Neuronal stem cell (in vitro differentiated cells): ENCODE measurements around the gene MAPK10.

Experiments used
- DNase-seq: peaks from one replicate; pipeline ENCODE4 v3.0.0-alpha.2; 2013; ENCODE audit warnings: low spot score
- H2AFZ ChIP-seq: one replicate; pipeline ENCODE4 v1.6.1; 2013; ENCODE audit warnings: mild to moderate bottlenecking, low read length, inconsistent platforms
- H2AK5ac ChIP-seq: 2 replicates; pipeline ENCODE4 v1.6.1; 2013; ENCODE audit warnings: low read depth, mild to moderate bottlenecking, inconsistent platforms, low read length, moderate library complexity, mixed read lengths
- H2BK120ac ChIP-seq: 2 replicates; pipeline ENCODE4 v1.6.1; 2013; ENCODE audit warnings: low read depth, mild to moderate bottlenecking, inconsistent platforms, low read length, moderate library complexity, mixed read lengths
- H2BK12ac ChIP-seq: one replicate; pipeline ENCODE4 v1.6.1; 2013; ENCODE audit warnings: low read length, inconsistent platforms
- H2BK15ac ChIP-seq: 2 replicates; pipeline ENCODE4 v1.6.1; 2013; ENCODE audit warnings: mild to moderate bottlenecking, low read length, inconsistent platforms, mixed read lengths
- H2BK5ac ChIP-seq: one replicate; pipeline ENCODE4 v1.6.1; 2013; ENCODE audit warnings: inconsistent platforms, mild to moderate bottlenecking, low read length, moderate library complexity
- H3K14ac ChIP-seq: one replicate; pipeline ENCODE4 v1.6.1; 2013; ENCODE audit warnings: low read length, inconsistent platforms
- H3K18ac ChIP-seq: 2 replicates; pipeline ENCODE4 v1.6.1; 2013; ENCODE audit warnings: low read length, inconsistent platforms
- H3K23ac ChIP-seq: 2 replicates; pipeline ENCODE4 v1.6.1; 2013; ENCODE audit warnings: low read depth, mild to moderate bottlenecking, mixed read lengths, low read length, inconsistent platforms; ENCODE audit not compliant: poor library complexity
- H3K27ac ChIP-seq: replicated peaks from 3 replicates; pipeline ENCODE4 v1.5.1; 2013; ENCODE audit warnings: low read length, inconsistent platforms
- H3K27me3 ChIP-seq, 3 experiments: 2 replicates each; pipeline ENCODE4 v1.6.1; 2013; ENCODE audit warnings: low read length in 3 of 3, mild to moderate bottlenecking in 2 of 3, inconsistent platforms in 1 of 3, low read depth in 1 of 3, mixed read lengths in 1 of 3, moderate library complexity in 1 of 3; ENCODE audit not compliant: control insufficient read depth in 3 of 3, insufficient read depth in 3 of 3
- H3K36me3 ChIP-seq, 2 donors: replicated peaks in 1 of 2; 2 replicates each; pipeline ENCODE4 v1.6.1; 2013; ENCODE audit warnings: low read length in 2 of 2; ENCODE audit not compliant: control insufficient read depth in 2 of 2, insufficient read depth in 2 of 2
- H3K4ac ChIP-seq: 2 replicates; pipeline ENCODE4 v1.6.1; 2013; ENCODE audit warnings: inconsistent platforms, mild to moderate bottlenecking, low read length, moderate library complexity
- H3K4me1 ChIP-seq, 2 donors: 1 replicate in 1 of 2; 2 replicates in 1 of 2; pipeline ENCODE4 v1.6.1; 2013; ENCODE audit warnings: low read length in 2 of 2, low read depth in 1 of 2; ENCODE audit not compliant: control insufficient read depth in 2 of 2, insufficient read depth in 1 of 2
- H3K4me2 ChIP-seq: one replicate; pipeline ENCODE4 v1.6.1; 2013; ENCODE audit warnings: mild to moderate bottlenecking, low read length, inconsistent platforms; ENCODE audit not compliant: insufficient read depth, poor library complexity, severe bottlenecking
- H3K4me3 ChIP-seq, 2 donors: 2 replicates each; pipeline ENCODE4 v1.5.1; 2013; ENCODE audit warnings: low read length in 2 of 2, mild to moderate bottlenecking in 2 of 2, inconsistent platforms in 1 of 2, moderate library complexity in 1 of 2
- H3K79me1 ChIP-seq: one replicate; pipeline ENCODE4 v1.6.1; 2013; ENCODE audit warnings: low read depth, mild to moderate bottlenecking, inconsistent platforms, low read length, moderate library complexity
- H3K9ac ChIP-seq: one replicate; pipeline ENCODE4 v1.6.1; 2013; ENCODE audit warnings: mild to moderate bottlenecking, low read depth, low read length, inconsistent platforms; ENCODE audit not compliant: poor library complexity
- H3K9me3 ChIP-seq, 2 donors: replicated peaks in 1 of 2; 2 replicates each; pipeline versions ENCODE3 to v1.6.1; 2013; ENCODE audit warnings: low read length in 2 of 2, mild to moderate bottlenecking in 2 of 2, inconsistent platforms in 1 of 2, low read depth in 1 of 2, mixed read lengths in 1 of 2, moderate library complexity in 1 of 2; ENCODE audit not compliant: control insufficient read depth in 2 of 2, insufficient read depth in 1 of 2
- H4K8ac ChIP-seq: one replicate; pipeline ENCODE4 v1.6.1; 2013; ENCODE audit warnings: low read depth, mild to moderate bottlenecking, inconsistent platforms, low read length, moderate library complexity
- H4K91ac ChIP-seq: one replicate; pipeline ENCODE4 v1.6.1; 2013; ENCODE audit warnings: low read length, low read depth, mild to moderate bottlenecking, inconsistent platforms; ENCODE audit not compliant: poor library complexity
- WGBS, 2 donors: extraction: QIAGEN DNeasy Blood & Tissue Kit; methylation state at CpG; one replicate each; pipeline ENCODE4 v1.1.7; 2013; ENCODE audit warnings: missing lambda C conversion rate in 2 of 2, mixed read lengths in 1 of 2; ENCODE audit not compliant: insufficient read length in 2 of 2, insufficient replicate concordance in 1 of 2; ENCODE audit errors: extremely low coverage in 2 of 2; 5-methylcytosine and 5-hydroxymethylcytosine counted together

MAPK10 gene

GRCh38 chr4:86354390-86354789, 5.5 kb downstream of the MAPK10 start:
- no peak overlapping the region for H3K4me3 ChIP-seq
- H3K14ac ChIP-seq: no peak overlapping the region
- H2BK15ac ChIP-seq: no peak overlapping the region
- H2BK120ac ChIP-seq: no peak overlapping the region
- no peak overlapping the region for H4K91ac ChIP-seq
- H2AK5ac ChIP-seq: no peak overlapping the region
- H2BK12ac ChIP-seq: no peak overlapping the region
- no peak overlapping the region for H3K9ac ChIP-seq
- no peak overlapping the region for H3K4me2 ChIP-seq
- no peaks in the 10 kb centered on the region for H3K79me1 ChIP-seq
- DNase-seq: no peak
- H3K18ac ChIP-seq: no peak overlapping the region
- no peak overlapping the region for H2BK5ac ChIP-seq
- H3K9me3 ChIP-seq: peaks cover 2 to 33% of the 10 kb centered on the region in 2 donors
- no peak overlapping the region for H3K4ac ChIP-seq
- H3K27ac ChIP-seq: no peak overlapping the region
- peaks cover 8 to 14% of the 10 kb centered on the region in 2 donors for H3K4me1 ChIP-seq
- no peak overlapping the region for H4K8ac ChIP-seq
- no CpG with 5 or more reads among the region's 2 CpGs for WGBS, 2 donors
- H3K23ac ChIP-seq: no peak overlapping the region
- peaks cover 5 to 70% of the 10 kb centered on the region in 2 donors for H3K36me3 ChIP-seq
- no peaks in the 10 kb centered on the region for H3K27me3 ChIP-seq
- H2AFZ ChIP-seq: no peak overlapping the region

DNA sequence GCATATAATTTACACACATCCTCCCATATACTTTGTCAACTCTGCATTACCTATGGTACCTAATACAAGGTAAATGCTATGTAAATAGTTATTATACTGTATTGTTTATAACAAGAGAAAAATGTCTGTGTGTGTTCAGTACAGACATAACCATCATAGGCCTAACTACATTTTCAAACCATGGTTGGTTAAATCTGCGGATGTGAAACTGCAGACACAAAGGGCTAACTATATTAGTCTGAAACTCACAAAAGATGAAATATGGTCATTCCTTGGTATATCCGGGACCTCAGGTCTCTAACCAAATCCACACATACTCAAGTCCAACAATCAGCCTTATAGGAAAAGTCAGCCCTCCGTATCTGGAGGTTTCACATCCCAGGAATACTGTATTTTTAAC, 13.5 kb downstream of the MAPK10 start:
- Histone ChIP-seq H3K18ac (no peak overlapping the region), H3K4me1 (peaks cover 0 to 6% of the 10 kb centered on the region in 2 donors), H3K4me3 (no peak overlapping the region), H3K14ac (no peak overlapping the region), H2BK12ac (no peak overlapping the region), H2BK5ac (no peak overlapping the region), H4K8ac (no peak overlapping the region), H3K4me2 (no peak overlapping the region), H2BK15ac (no peak overlapping the region), H2AK5ac (no peak overlapping the region), H3K79me1 (no peaks in the 10 kb centered on the region), H3K27me3 (no peaks in the 10 kb centered on the region), H2BK120ac (no peak overlapping the region), H3K9me3 (peaks cover 0 to 54% of the 10 kb centered on the region in 2 donors), H3K4ac (no peak overlapping the region), H4K91ac (no peak overlapping the region), H3K9ac (no peak overlapping the region), H3K36me3 (peaks cover 0 to 96% of the 10 kb centered on the region in 2 donors), H3K27ac (no peak overlapping the region), H3K23ac (no peak overlapping the region), H2AFZ (no peak overlapping the region)
- no peak for DNase-seq
- no CpG with 5 or more reads among the region's 3 CpGs for WGBS, 2 donors

- no peak overlapping the region for H3K23ac ChIP-seq
- H4K8ac ChIP-seq: no peak overlapping the region
- no peak overlapping the region for H2BK120ac ChIP-seq
- H3K36me3 ChIP-seq: peaks cover 1 to 98% of the 10 kb centered on the region in 2 donors
- no peak overlapping the region for H3K4me3 ChIP-seq
- H3K9me3 ChIP-seq: peaks cover 0 to 64% of the 10 kb centered on the region in 2 donors
- no peak overlapping the region for H2BK12ac ChIP-seq
- H3K4ac ChIP-seq: no peak overlapping the region
- no peak overlapping the region for H3K14ac ChIP-seq
- no peaks in the 10 kb centered on the region for H3K27me3 ChIP-seq
- H4K91ac ChIP-seq: no peak overlapping the region
- H2BK15ac ChIP-seq: no peak overlapping the region
- H2AFZ ChIP-seq: no peak overlapping the region
- no peak overlapping the region for H3K9ac ChIP-seq
- H3K79me1 ChIP-seq: no peaks in the 10 kb centered on the region
- H3K4me1 ChIP-seq: peaks cover 2 to 6% of the 10 kb centered on the region in 2 donors
- no peak overlapping the region for H2BK5ac ChIP-seq
- no peak for DNase-seq
- no peak overlapping the region for H3K4me2 ChIP-seq
- H3K18ac ChIP-seq: no peak overlapping the region
- no CpG with 5 or more reads among the region's 3 CpGs for WGBS, 2 donors
- no peak overlapping the region for H3K27ac ChIP-seq
- no peak overlapping the region for H2AK5ac ChIP-seq
These were observed 15.7 kb downstream of the MAPK10 start for GRCh38 chr4:86344127-86344526.

DNA sequence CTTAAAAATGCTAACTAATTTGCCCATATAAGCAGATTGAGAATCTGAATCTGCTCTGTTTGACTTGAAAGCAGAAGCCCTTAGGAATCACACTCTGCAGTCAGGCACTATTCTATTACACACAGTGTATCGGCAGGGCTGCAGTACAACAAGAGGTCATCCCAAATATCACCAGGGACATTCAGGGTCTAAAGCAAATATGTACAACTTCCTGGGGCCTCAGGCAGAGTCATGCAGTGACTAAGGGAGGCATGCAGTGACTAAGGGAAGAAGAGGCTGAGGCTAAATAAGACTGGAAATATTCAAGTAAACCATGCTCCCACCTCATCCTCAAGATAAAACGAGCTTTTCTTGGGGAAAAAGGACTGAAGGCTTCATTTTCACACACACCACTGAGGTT, 20.9 kb downstream of the MAPK10 start:
- DNase-seq: no peak

More for the DNA sequence above, 20.9 kb downstream of the MAPK10 start:
- H4K8ac ChIP-seq: no peak overlapping the region
- H4K91ac ChIP-seq: no peak overlapping the region
- H3K23ac ChIP-seq: no peak overlapping the region
- no peak overlapping the region for H3K18ac ChIP-seq
- H3K27me3 ChIP-seq: no peaks in the 10 kb centered on the region
- no peaks in the 10 kb centered on the region for H3K79me1 ChIP-seq
- H2BK120ac ChIP-seq: no peak overlapping the region
- no peak overlapping the region for H3K4ac ChIP-seq
- H3K27ac ChIP-seq: no peak overlapping the region
- H3K4me1 ChIP-seq: peaks cover 5 to 8% of the 10 kb centered on the region in 2 donors
- no CpG with 5 or more reads among the region's 2 CpGs for WGBS, 2 donors
- H3K14ac ChIP-seq: no peak overlapping the region
- H2AFZ ChIP-seq: no peak overlapping the region
- no peak overlapping the region for H3K9ac ChIP-seq
- no peak overlapping the region for H3K4me2 ChIP-seq
- no peak overlapping the region for H2BK15ac ChIP-seq
- H3K4me3 ChIP-seq: no peak overlapping the region
- H2AK5ac ChIP-seq: no peak overlapping the region
- peaks cover 0 to 48% of the 10 kb centered on the region in 2 donors for H3K9me3 ChIP-seq
- no peak overlapping the region for H2BK5ac ChIP-seq
- H2BK12ac ChIP-seq: no peak overlapping the region
- peaks cover 3 to 89% of the 10 kb centered on the region in 2 donors for H3K36me3 ChIP-seq
